Panc1 (cell line): Measurements from ENCODE around the gene POLR1E. TPM values are rescaled to one million over a fixed set of nuclear protein-coding genes. Genes with fewer than 3 reads are reported as not detected.

Experiments used
- ATAC-seq: fragments of 200-7000 bp; cut with Tn5 transposase; 2 replicates; pipeline ENCODE4 v1.9.1; 2020; ENCODE audit warnings: mild to moderate bottlenecking, moderate library complexity
- BruUV-seq: library from RNA; stranded (reverse); fragments of 400-500 nt; replicated peaks from 2 replicates; lab custom pipeline; 2021; lab: Mats Ljungman, UMichigan
- CTCF ChIA-PET: fragments of 300-600 bp; sonication (Branson Sonifier 250); formaldehyde crosslinking; loops from one replicate; lab custom pipeline; 2022; ENCODE audit warnings: antibody characterized with exemption; lab: Charles Lee
- POLR2A ChIA-PET: fragments of 300-600 bp; sonication (Branson Sonifier 250); formaldehyde crosslinking; loops from one replicate; lab custom pipeline; 2022; ENCODE audit warnings: antibody characterized with exemption; lab: Charles Lee
- DNase-seq: peaks from one replicate; pipeline ENCODE4 v3.0.0-alpha.2; 2010; ENCODE audit warnings: low read depth, low spot score
- H3K27ac ChIP-seq: 2 replicates; pipeline ENCODE4 v1.5.1; 2011; ENCODE audit warnings: mild to moderate bottlenecking, low read length, inconsistent platforms
- H3K27me3 ChIP-seq: fragments of 200-500 bp; sonication (Bioruptor generic); 2 replicates; pipeline ENCODE4 v1.6.0; 2014; ENCODE audit warnings: low read length, inconsistent platforms; ENCODE audit not compliant: control insufficient read depth, insufficient read depth
- H3K36me3 ChIP-seq: fragments of 200-500 bp; sonication (Bioruptor generic); 2 replicates; pipeline ENCODE4 v1.5.1; 2014; ENCODE audit warnings: inconsistent platforms, mild to moderate bottlenecking, low read length, moderate library complexity; ENCODE audit not compliant: control insufficient read depth, insufficient read depth
- H3K4me1 ChIP-seq: 2 replicates; pipeline ENCODE4 v1.5.1; 2011; ENCODE audit warnings: inconsistent platforms, mild to moderate bottlenecking, low read length, moderate library complexity; ENCODE audit not compliant: control insufficient read depth, insufficient read depth
- H3K4me3 ChIP-seq, 2 experiments: 2 replicates each; pipeline ENCODE4 v1.5.1; 2011 to 2012; ENCODE audit warnings: low read depth in 2 of 2, low read length in 2 of 2, mild to moderate bottlenecking in 2 of 2, inconsistent platforms in 1 of 2, moderate library complexity in 1 of 2
- H3K9me3 ChIP-seq: fragments of 200-500 bp; sonication (Bioruptor generic); 2 replicates; pipeline ENCODE4 v1.5.1; 2014; ENCODE audit warnings: low read depth, mild to moderate bottlenecking, inconsistent platforms, low read length, moderate library complexity; ENCODE audit not compliant: control insufficient read depth, insufficient read depth
- POLR2AphosphoS5 ChIP-seq: IDR thresholded peaks from 2 replicates; pipeline ENCODE4 v1.6.1; 2012; ENCODE audit warnings: mild to moderate bottlenecking, low read depth, low read length, moderate library complexity
- REST ChIP-seq, 2 experiments: IDR thresholded peaks; 2 replicates each; pipeline ENCODE4 v1.6.1; 2011 to 2012; ENCODE audit warnings: low read depth in 2 of 2, control low read depth in 1 of 2, low read length in 1 of 2, mild to moderate bottlenecking in 1 of 2, moderate library complexity in 1 of 2; ENCODE audit not compliant: insufficient read depth in 1 of 2
- SIN3A ChIP-seq: IDR thresholded peaks from 2 replicates; pipeline ENCODE4 v1.6.1; 2012; ENCODE audit warnings: low read depth, mild to moderate bottlenecking, low read length, moderate library complexity, borderline replicate concordance; ENCODE audit not compliant: insufficient read depth
- TCF7L2 ChIP-seq: IDR thresholded peaks from 2 replicates; pipeline ENCODE4 v1.6.1; 2011; ENCODE audit warnings: mild to moderate bottlenecking, low read depth, low read length, inconsistent platforms
- in situ Hi-C: cut with HindIII; loops from 2 replicates; pipeline ENCODE4 v1.10.0; 2016; ENCODE audit warnings: low sequenced_read_pairs, low pct_unique_long_range_greater_than_20kb
- intact Hi-C: fragments of 100-400 bp; cut with micrococcal nuclease; formaldehyde crosslinking; loops from one replicate; pipeline ENCODE4 v1.10.0; 2022; ENCODE audit not compliant: unreplicated experiment
- total RNA-seq: library from RNA; stranded (reverse); gene quantifications from one replicate; pipeline ENCODE4 v1.2.1, GENCODE V29; 2021; ENCODE audit not compliant: unreplicated experiment
- TF ChIP-seq, protein P1 (sequence below): fragments of 450-650 bp; IDR thresholded peaks from 2 replicates; pipeline ENCODE4 v1.5.1; 2017; ENCODE audit warnings: mild to moderate bottlenecking

Gene POLR1E
- total RNA-seq, 1 experiment from 2014 or later = 93.8 TPM

- ChIA-PET POLR2A (interaction anchor here (1.0 kb wide), 1 partner anchor 78 kb away, joined by 3 read pairs; the partner anchor contains the start of gene FBXO10), CTCF (no interaction called here)
- in situ Hi-C loops = no loop called here
Measured at GRCh38 chr9:37498457-37498856, 12.7 kb downstream of the POLR1E start.

GRCh38 chr9:37499297-37499696 lies 13.5 kb downstream of the POLR1E start:
- H3K27ac ChIP-seq = no peak overlapping the region
- H3K9me3 ChIP-seq = no peaks in the 10 kb centered on the region
- no peak for TF ChIP-seq POLR2AphosphoS5
- no peak for TF ChIP-seq SIN3A
- TF ChIP-seq REST (IDR thresholded peaks at IDR 0.05; ENCODE audit: insufficient read depth in 1 of 2, low read depth in 2 of 2, low read length in 1 of 2) = no peak
- TF ChIP-seq TCF7L2 = no peak
- TF ChIP-seq, protein P1, sequence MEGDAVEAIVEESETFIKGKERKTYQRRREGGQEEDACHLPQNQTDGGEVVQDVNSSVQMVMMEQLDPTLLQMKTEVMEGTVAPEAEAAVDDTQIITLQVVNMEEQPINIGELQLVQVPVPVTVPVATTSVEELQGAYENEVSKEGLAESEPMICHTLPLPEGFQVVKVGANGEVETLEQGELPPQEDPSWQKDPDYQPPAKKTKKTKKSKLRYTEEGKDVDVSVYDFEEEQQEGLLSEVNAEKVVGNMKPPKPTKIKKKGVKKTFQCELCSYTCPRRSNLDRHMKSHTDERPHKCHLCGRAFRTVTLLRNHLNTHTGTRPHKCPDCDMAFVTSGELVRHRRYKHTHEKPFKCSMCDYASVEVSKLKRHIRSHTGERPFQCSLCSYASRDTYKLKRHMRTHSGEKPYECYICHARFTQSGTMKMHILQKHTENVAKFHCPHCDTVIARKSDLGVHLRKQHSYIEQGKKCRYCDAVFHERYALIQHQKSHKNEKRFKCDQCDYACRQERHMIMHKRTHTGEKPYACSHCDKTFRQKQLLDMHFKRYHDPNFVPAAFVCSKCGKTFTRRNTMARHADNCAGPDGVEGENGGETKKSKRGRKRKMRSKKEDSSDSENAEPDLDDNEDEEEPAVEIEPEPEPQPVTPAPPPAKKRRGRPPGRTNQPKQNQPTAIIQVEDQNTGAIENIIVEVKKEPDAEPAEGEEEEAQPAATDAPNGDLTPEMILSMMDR = no peak
- no peaks in the 10 kb centered on the region for H3K27me3 ChIP-seq
- no peaks in the 10 kb centered on the region for H3K4me1 ChIP-seq
- ChIA-PET POLR2A (no interaction called here), CTCF (no interaction called here)
- DNase-seq (no peak), ATAC-seq (no peak)
- H3K36me3 ChIP-seq = peaks cover 52% of the 10 kb centered on the region
- no peak overlapping the region for H3K4me3 ChIP-seq
- in situ Hi-C loops (no loop called here), intact Hi-C loops (loop anchor here (10.0 kb wide), 1 partner anchor 236 kb away; no protein-coding TSS in a partner anchor)
- BruUV-seq = no TSS peak

More at GRCh38 chr9:37498457-37498856, 12.7 kb downstream of the POLR1E start:
- no peak overlapping the region for H3K27ac ChIP-seq
- no peaks in the 10 kb centered on the region for H3K27me3 ChIP-seq
- TF ChIP-seq, protein P1 = no peak
- TF ChIP-seq POLR2AphosphoS5 = no peak
- no peak for TF ChIP-seq REST (IDR thresholded peaks at IDR 0.05; ENCODE audit: insufficient read depth in 1 of 2, low read depth in 2 of 2, low read length in 1 of 2)
- TF ChIP-seq TCF7L2 = no peak
- TF ChIP-seq SIN3A = no peak
- no peak; the same call in 1 of the 2 replicates for ATAC-seq
- no peak overlapping the region for H3K4me3 ChIP-seq
- H3K4me1 ChIP-seq = no peaks in the 10 kb centered on the region
- intact Hi-C loops = loop anchor here (10.0 kb wide), 1 partner anchor 236 kb away; no protein-coding TSS in a partner anchor
- DNase-seq = no peak
- BruUV-seq = no TSS peak
- H3K36me3 ChIP-seq = peaks cover 60% of the 10 kb centered on the region
- H3K9me3 ChIP-seq = no peaks in the 10 kb centered on the region
